Measurements from ENCODE around the gene PTTG1IP. TPM values are rescaled to one million over a fixed set of nuclear protein-coding genes. Genes with fewer than 3 reads are reported as not detected.
A peak's percentile ranks its signal among the peaks of the same experiment; 100 is the strongest.

Gene PTTG1IP
- total RNA-seq, 2 experiments from 2014 or later = 54.9 to 55.2 TPM

DNA sequence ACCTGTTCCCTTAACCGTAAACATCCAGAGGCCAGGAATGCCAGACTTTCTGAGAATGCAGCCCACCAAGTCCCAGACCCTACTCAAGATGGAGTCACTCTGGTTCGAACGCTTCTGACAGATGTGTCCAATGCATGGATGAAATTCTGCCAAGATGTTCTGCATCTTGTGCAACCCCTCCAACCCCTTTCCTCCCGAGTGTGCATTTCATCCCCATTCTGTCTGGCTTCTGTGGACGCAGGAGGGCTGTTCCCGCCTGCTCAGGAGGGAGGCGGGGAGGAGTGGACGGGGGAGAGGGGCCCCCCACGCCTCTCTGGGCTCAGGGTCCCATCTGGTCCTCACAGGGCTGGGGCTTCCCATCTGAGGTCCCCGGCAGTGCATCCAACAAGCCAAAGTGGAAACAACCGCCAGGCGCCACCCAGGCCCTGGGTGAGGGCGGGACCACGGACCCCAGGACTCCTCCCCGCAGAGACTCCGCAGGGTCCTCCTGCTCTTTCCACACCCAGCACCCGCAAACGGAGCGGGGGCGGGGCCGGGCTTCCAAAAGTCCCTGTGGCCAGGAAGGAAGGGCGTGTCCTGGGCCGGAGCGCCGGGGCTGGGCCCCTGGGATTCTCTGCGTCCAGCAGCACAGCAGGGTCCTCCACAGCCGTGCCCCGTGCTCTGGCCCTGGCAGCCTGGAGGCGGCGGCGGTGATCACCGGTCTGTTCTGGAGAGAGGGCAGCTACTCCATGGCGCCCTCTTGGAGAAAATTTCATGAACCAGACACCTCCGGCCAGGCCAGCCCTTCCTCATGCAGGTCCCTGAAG is 27.9 kb downstream of the PTTG1IP start:
- ChIA-PET CTCF (interaction anchor here (0.7 to 1.6 kb wide), 11 partner anchors 9 to 87 kb away, joined by 3 to 6 read pairs (median 4); partner anchors contain the start of gene PTTG1IP), POLR2A (interaction anchor here (0.6 kb wide), 1 partner anchor 51 kb away, joined by 3 read pairs; no protein-coding TSS in a partner anchor)
- no peaks in the 10 kb centered on the region for H3K27me3 Mint-ChIP-seq (ENCODE audit: low read depth)
- no peak overlapping the region for H3K27ac Mint-ChIP-seq
- DNase-seq (peak; percentile 62), ATAC-seq (peak; percentile 84)
- H3K36me3 Mint-ChIP-seq (ENCODE audit: low read depth) = peaks cover 15% of the 10 kb centered on the region
- H3K4me1 Mint-ChIP-seq (ENCODE audit: low read depth) = peaks cover 19% of the 10 kb centered on the region
- peak overlapping the region; percentile 45 for H3K4me3 Mint-ChIP-seq
- no peaks in the 10 kb centered on the region for H3K9me3 Mint-ChIP-seq (ENCODE audit: insufficient read depth)

DNA sequence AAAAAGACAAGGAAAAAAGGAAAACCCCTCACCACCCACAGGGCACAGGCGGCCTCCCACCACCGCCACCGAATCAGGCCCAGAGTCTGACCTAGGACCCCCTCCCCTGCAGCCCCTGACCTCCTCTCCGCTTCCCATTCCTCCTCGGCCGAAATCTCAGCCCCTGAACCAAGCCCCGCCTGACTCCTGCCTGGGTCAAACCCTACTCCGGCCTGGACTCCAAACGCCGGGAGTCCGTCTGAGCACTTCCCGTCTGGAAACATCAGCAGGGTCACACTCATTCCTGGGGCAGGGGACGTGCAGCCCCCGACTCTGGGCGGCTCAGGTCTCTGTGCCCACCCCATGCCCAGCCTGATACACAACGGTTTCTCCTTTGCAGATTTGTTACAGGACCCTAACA is 29.2 kb downstream of the PTTG1IP start:
- peaks cover 19% of the 10 kb centered on the region for H3K4me1 Mint-ChIP-seq (ENCODE audit: low read depth)
- H3K27me3 Mint-ChIP-seq (ENCODE audit: low read depth) = no peaks in the 10 kb centered on the region
- H3K9me3 Mint-ChIP-seq (ENCODE audit: insufficient read depth) = no peaks in the 10 kb centered on the region
- H3K27ac Mint-ChIP-seq = no peak overlapping the region
- CTCF ChIA-PET = no interaction called here
- peaks cover 4% of the 10 kb centered on the region for H3K36me3 Mint-ChIP-seq (ENCODE audit: low read depth)
- H3K4me3 Mint-ChIP-seq = no peak overlapping the region
- DNase-seq (no peak), ATAC-seq (no peak)
- POLR2A ChIA-PET = no interaction called here

- POLR2A ChIA-PET = no interaction called here
- no peak for ATAC-seq
- no peaks in the 10 kb centered on the region for H3K9me3 Mint-ChIP-seq (ENCODE audit: insufficient read depth)
Measured at GRCh38 chr21:44842721-44843445, 30.6 kb downstream of the PTTG1IP start.

DNA sequence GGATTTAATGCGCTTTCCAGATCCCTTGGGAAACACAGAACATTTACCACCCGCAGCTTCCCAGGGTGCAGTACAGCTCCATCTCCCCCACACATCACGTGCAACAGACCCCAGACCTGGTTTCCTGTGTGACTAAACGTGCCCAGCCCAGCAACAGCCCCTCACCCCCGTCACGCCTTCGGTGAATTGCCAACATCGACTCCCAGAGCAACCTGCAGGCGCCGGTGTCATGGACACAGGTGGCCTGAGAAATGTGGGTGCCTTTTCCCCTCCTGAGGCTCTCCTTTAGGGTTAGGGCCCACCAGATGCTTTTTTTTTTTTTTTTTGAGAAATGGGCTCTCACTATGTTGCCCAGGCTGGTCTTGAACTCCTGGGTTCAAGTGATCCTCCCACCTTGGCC is 31.4 kb downstream of the PTTG1IP start:
- H3K4me3 Mint-ChIP-seq = no peak overlapping the region
- H3K36me3 Mint-ChIP-seq (ENCODE audit: low read depth) = no peaks in the 10 kb centered on the region
- ATAC-seq (no peak), DNase-seq (no peak)
- H3K4me1 Mint-ChIP-seq (ENCODE audit: low read depth) = peaks cover 17% of the 10 kb centered on the region
- CTCF ChIA-PET = no interaction called here
- H3K27me3 Mint-ChIP-seq (ENCODE audit: low read depth) = no peaks in the 10 kb centered on the region
- no peaks in the 10 kb centered on the region for H3K9me3 Mint-ChIP-seq (ENCODE audit: insufficient read depth)
- H3K27ac Mint-ChIP-seq = no peak overlapping the region
- POLR2A ChIA-PET = no interaction called here

More at GRCh38 chr21:44842721-44843445, 30.6 kb downstream of the PTTG1IP start:
- no peaks in the 10 kb centered on the region for H3K36me3 Mint-ChIP-seq (ENCODE audit: low read depth)
- no peak overlapping the region for H3K4me3 Mint-ChIP-seq
- peaks cover 19% of the 10 kb centered on the region for H3K4me1 Mint-ChIP-seq (ENCODE audit: low read depth)
- no peak for DNase-seq
- CTCF ChIA-PET = no interaction called here
- H3K27ac Mint-ChIP-seq = no peak overlapping the region
- no peaks in the 10 kb centered on the region for H3K27me3 Mint-ChIP-seq (ENCODE audit: low read depth)

GRCh38 chr21:44840771-44841170 is 32.7 kb downstream of the PTTG1IP start:
- DNase-seq (no peak), ATAC-seq (no peak)
- ChIA-PET CTCF (no interaction called here), POLR2A (no interaction called here)
- no peak overlapping the region for H3K4me3 Mint-ChIP-seq
- H3K9me3 Mint-ChIP-seq (ENCODE audit: insufficient read depth) = no peaks in the 10 kb centered on the region
- H3K27me3 Mint-ChIP-seq (ENCODE audit: low read depth) = no peaks in the 10 kb centered on the region
- peaks cover 8% of the 10 kb centered on the region for H3K4me1 Mint-ChIP-seq (ENCODE audit: low read depth)
- no peak overlapping the region for H3K27ac Mint-ChIP-seq
- no peaks in the 10 kb centered on the region for H3K36me3 Mint-ChIP-seq (ENCODE audit: low read depth)

DNA sequence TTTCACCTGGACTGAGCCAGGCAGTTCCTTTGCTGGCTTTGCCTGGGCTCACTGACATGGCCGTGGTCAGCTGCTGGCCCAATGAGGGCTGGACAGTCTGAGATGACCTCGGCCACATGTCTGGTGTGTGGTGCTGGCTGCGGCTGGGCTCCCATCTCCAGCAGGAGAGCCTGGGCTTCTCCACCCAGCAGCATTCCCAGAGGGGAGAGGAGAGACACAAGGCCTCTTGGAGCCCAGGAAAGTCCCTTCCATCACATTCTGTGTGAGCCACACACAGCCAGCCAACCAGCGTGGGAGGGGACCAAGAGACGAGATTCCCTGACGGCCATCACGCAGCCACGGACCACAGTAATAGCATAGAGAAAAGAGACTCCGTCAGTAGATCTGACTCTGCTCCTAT is 34.5 kb downstream of the PTTG1IP start:
- Mint-ChIP-seq H3K36me3 (ENCODE audit: low read depth) (no peaks in the 10 kb centered on the region), H3K27ac (no peak overlapping the region), H3K4me3 (no peak overlapping the region), H3K27me3 (ENCODE audit: low read depth) (no peaks in the 10 kb centered on the region), H3K9me3 (ENCODE audit: insufficient read depth) (no peaks in the 10 kb centered on the region), H3K4me1 (ENCODE audit: low read depth) (no peaks in the 10 kb centered on the region)
- DNase-seq (no peak), ATAC-seq (no peak)
- CTCF ChIA-PET = no interaction called here
- POLR2A ChIA-PET = no interaction called here

DNA sequence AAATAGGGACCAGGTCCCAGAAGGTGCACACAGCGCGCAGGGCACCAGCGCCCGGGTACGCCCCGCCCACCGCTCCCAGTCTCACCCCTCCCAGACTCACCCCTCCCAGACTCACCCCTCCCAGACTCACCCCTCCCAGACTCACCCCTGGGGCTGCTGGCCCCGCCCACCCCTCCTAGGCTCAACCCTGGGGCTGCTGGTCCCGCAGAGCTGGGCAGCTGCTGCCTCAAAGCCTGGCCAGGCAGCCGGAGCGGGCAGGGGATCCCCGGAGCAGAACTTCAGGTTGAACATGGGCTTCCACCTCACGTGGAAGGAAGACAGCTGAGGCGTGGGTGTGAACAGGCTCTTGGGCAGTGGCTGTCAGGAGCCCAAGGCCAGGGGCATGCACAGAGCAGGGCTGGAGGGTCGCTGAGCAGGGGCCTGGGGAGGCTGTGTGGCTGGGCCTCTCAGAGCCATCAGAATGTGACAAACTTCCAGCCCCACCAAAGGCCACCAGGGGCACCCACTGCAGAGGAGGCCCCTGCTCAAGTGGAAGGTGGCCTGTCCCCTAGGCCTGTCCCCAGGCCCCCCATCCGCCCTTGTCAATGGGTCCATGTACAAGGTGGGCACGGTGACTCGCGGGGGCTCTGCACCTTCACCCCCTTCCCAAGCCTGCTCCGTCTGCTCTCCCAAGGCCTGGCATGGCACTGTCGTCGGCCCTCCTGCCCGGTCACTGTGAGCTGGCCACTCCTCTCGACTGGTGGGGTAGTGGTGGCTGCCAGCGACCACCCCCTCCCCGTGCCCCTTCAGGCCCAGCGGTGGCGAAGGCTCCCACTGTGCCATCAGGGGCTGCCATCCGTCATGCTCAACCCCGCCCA is 35.2 kb downstream of the PTTG1IP start:
- no peaks in the 10 kb centered on the region for H3K27me3 Mint-ChIP-seq (ENCODE audit: low read depth)
- no peaks in the 10 kb centered on the region for H3K9me3 Mint-ChIP-seq (ENCODE audit: insufficient read depth)
- no peak for ATAC-seq
- CTCF ChIA-PET = no interaction called here
- no peaks in the 10 kb centered on the region for H3K36me3 Mint-ChIP-seq (ENCODE audit: low read depth)
- no peak for DNase-seq
- no peak overlapping the region for H3K4me3 Mint-ChIP-seq
- H3K4me1 Mint-ChIP-seq (ENCODE audit: low read depth) = no peaks in the 10 kb centered on the region
- H3K27ac Mint-ChIP-seq = no peak overlapping the region
- POLR2A ChIA-PET = no interaction called here

DNA sequence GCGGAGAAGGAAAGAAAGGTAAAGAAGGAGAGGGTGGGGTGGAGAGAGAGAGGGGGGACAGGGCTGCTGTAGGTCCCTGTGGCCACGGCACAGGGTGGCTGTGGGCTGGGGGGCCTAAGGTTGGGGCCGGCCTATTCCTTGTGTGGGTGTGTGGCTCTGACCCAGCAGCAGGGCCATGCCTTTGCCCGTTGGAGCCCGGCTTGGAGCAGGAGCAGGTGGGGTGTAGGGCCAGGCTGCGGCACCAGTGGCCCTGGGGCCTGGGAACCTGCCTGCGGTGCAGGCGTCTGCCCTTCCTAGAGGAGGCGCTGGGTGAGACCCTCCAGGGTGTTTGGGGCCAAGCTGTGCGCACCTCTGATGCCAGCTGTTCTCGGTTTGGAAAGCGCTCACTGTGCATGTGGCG is 36.0 kb downstream of the PTTG1IP start:
- ChIA-PET CTCF (no interaction called here), POLR2A (interaction anchor here (0.5 kb wide), 1 partner anchor 16 kb away, joined by 3 read pairs; no protein-coding TSS in a partner anchor)
- H3K36me3 Mint-ChIP-seq (ENCODE audit: low read depth) = no peaks in the 10 kb centered on the region
- H3K27me3 Mint-ChIP-seq (ENCODE audit: low read depth) = no peaks in the 10 kb centered on the region
- H3K4me1 Mint-ChIP-seq (ENCODE audit: low read depth) = no peaks in the 10 kb centered on the region
- DNase-seq (no peak), ATAC-seq (no peak)
- no peak overlapping the region for H3K4me3 Mint-ChIP-seq
- no peaks in the 10 kb centered on the region for H3K9me3 Mint-ChIP-seq (ENCODE audit: insufficient read depth)
- no peak overlapping the region for H3K27ac Mint-ChIP-seq

- Mint-ChIP-seq H3K9me3 (ENCODE audit: insufficient read depth) (no peaks in the 10 kb centered on the region), H3K27ac (no peak overlapping the region), H3K36me3 (ENCODE audit: low read depth) (no peaks in the 10 kb centered on the region), H3K27me3 (ENCODE audit: low read depth) (no peaks in the 10 kb centered on the region), H3K4me1 (ENCODE audit: low read depth) (no peaks in the 10 kb centered on the region), H3K4me3 (no peak overlapping the region)
- DNase-seq (no peak), ATAC-seq (no peak)
- ChIA-PET POLR2A (interaction anchor here (0.5 kb wide), 1 partner anchor 15 kb away, joined by 3 read pairs; no protein-coding TSS in a partner anchor), CTCF (no interaction called here)
Measured at GRCh38 chr21:44836666-44837471, 36.6 kb downstream of the PTTG1IP start.

DNA sequence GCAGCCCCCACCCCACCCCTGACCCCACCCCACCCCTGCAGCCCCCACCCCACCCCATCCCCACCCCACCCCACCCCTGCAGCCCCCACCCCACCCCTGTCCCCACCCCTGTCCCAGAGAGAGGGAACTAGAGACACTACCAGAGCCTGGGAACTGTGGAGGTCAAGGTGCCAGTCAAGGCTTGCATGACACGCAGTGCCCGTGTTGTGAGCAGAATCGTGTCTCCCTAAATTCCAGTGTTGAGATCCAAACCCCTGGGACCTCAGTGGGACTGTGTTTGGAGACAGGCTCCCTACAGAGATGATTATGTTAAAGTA is 37.2 kb downstream of the PTTG1IP start:
- no peak overlapping the region for H3K27ac Mint-ChIP-seq
- no peaks in the 10 kb centered on the region for H3K27me3 Mint-ChIP-seq (ENCODE audit: low read depth)
- peaks cover 2% of the 10 kb centered on the region for H3K4me1 Mint-ChIP-seq (ENCODE audit: low read depth)
- no peaks in the 10 kb centered on the region for H3K36me3 Mint-ChIP-seq (ENCODE audit: low read depth)
- CTCF ChIA-PET = no interaction called here
- ATAC-seq = no peak
- H3K9me3 Mint-ChIP-seq (ENCODE audit: insufficient read depth) = no peaks in the 10 kb centered on the region
- POLR2A ChIA-PET = no interaction called here
- DNase-seq = no peak
- H3K4me3 Mint-ChIP-seq = no peak overlapping the region

DNA sequence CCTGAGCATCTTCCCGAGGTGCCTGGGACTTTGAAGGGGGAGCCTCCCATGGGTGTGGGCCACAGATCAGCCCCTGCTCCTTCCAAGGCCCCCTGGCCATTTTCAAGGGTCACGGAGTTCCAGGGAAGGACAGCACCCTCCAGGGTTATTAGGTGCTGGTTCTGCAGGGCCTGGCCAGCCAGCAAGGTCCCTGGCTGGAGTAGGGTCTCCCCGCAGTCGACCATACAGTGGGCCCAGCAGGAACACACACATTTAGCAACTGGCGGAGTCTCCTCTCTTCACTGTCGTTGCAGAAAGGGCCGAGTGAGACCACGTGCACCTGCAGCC is 37.9 kb downstream of the PTTG1IP start:
- POLR2A ChIA-PET = no interaction called here

More for the DNA sequence above, 37.9 kb downstream of the PTTG1IP start:
- no peak overlapping the region for H3K27ac Mint-ChIP-seq
- H3K27me3 Mint-ChIP-seq (ENCODE audit: low read depth) = no peaks in the 10 kb centered on the region
- ATAC-seq = no peak
- CTCF ChIA-PET = no interaction called here
- peaks cover 6% of the 10 kb centered on the region for H3K4me1 Mint-ChIP-seq (ENCODE audit: low read depth)
- DNase-seq = no peak
- H3K4me3 Mint-ChIP-seq = no peak overlapping the region
- H3K36me3 Mint-ChIP-seq (ENCODE audit: low read depth) = no peaks in the 10 kb centered on the region
- H3K9me3 Mint-ChIP-seq (ENCODE audit: insufficient read depth) = no peaks in the 10 kb centered on the region
